HG02623 (cell line): Measurements from ENCODE around the gene KCNE4.

Experiments used
- ATAC-seq: cut with Tn5 transposase; IDR thresholded peaks from one replicate; pipeline ENCODE4 v1.9.1; 2021; ENCODE audit warnings: moderate library complexity; ENCODE audit not compliant: unreplicated experiment

Gene KCNE4

DNA sequence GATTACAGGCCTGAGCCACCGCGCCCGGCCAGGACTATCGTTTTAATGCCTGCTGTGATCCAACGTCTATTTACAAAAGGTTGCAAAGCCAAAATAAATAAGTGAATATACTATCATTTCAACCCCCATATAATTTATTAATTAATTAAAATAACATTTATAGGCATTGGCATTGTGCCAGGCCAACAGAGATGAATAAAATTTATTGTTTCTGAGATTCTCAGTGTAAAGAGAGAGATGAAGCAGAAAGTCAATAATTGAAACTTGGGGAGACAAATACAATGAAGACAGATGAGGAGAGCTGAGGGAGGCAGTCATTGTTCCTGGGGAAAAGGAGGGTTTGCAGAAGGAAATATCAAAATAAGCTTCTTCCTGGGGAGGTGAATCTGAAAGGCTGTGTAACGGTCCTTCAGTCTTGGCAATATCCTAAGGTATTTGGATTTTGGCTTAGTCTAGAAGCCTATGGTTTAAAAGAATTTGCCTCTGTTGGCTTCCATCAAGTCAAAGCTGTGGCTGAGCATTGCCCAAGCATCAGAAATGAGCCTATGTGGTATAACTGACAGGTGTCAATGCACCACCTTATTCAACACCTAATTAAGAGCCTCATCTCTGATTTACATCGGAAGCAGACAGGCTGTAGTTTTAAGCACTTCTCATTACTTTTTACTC, 31.5 kb downstream of the KCNE4 start:
- no peak for ATAC-seq

DNA sequence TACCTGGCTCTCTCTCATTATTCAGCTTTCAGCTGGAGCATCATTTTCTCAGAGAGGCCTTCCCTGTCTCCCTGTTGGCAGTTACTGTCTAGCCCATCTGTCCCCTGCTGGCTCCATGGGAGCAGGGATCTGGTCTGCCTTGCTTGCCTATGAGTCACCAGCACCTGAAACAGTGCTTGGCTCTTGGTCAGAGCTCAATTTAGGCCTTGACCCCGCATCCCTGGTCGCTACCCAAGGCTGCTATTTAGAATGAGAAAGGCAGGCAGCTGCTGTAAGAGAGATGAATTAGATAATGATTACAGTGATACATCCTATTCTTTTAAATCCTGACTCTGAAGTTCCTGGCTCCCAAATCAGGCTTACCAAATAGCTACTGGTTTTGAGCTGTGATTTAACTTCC, 32.9 kb downstream of the KCNE4 start:
- no peak for ATAC-seq

DNA sequence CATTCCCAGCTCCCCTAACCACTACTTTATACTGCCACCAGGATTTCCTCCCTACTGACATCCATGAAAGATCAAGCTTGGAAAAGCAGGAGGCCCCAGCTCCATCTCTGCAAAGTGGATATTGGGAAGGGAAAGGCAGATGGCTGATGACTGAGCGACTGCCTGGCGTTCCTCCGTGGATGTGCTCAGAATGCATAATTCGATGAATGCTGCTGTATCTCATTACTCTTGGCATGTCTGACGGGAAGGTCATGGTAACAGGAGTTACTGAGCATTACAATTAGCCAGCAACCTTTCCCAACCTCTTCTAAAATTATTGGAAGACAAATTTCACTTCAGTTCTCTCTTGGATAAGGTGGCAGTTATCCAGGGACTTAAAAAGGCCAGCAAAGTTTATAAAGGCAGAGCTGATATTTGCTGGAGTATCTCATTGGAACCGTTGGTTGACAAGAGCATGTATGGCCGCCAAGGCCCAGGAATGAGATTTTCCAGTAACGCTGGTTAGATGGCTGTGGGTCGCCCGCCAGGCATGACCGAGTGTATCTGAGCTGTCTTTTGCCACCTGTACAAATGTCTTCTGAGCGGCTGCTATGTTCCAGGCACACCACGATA, 34.5 kb downstream of the KCNE4 start:
- no peak for ATAC-seq

DNA sequence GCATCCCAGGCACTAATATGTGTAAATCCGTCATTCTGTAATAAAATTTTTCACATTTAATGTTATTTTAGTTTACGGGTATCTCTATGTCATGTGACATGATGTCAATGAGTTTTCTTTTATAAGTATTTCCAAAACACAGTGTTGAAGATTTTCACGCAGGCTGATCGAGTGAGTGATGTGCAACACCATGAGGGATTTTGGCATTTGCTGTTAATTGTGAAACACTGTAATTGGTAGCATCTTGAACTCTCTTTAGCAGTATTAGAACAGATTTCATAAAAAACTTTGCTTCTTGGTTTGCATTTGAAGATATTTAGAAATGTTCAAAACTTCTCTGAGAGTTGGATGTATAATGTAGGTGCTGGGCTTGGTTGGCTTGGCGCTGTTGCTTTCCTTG, 35.5 kb downstream of the KCNE4 start:
- no peak for ATAC-seq

DNA sequence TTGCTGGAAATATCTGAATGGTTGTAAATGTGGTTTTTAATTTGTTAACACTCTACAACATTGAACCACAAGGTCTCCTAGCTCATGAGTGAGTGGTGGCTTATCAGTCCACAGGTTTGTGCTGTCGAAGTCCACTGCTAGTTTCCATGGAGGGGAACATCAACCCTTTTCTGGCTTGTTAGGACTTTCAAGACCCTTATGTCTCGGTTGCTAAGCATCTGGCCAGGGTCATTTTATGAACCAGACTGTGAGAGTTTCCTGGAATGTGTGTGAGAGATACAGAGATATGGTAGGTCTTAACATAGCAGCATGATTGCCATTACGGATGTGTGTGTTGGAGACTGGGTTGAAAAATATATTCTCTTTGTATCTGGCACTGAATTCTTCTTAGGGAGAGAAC, 36.9 kb downstream of the KCNE4 start:
- ATAC-seq: no peak

DNA sequence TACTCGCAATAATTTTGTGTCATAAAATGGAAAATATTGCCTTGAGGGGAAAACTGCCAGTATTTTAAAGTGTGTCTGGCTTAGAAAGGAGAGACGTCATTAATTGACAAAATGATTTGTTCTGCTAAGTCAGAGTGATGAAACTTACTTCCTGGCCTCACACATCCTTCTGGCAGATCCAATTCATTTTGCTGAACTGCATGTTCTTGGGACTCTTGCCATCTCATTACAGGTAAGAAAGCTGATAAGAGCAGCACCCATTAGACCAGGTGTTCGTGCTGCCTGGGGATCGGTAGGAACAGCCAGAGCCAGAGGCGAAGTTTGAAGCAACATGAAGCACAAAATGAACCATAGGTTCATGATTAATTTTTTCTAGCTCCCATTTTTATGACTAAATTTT, 38.0 kb downstream of the KCNE4 start:
- ATAC-seq: no peak

DNA sequence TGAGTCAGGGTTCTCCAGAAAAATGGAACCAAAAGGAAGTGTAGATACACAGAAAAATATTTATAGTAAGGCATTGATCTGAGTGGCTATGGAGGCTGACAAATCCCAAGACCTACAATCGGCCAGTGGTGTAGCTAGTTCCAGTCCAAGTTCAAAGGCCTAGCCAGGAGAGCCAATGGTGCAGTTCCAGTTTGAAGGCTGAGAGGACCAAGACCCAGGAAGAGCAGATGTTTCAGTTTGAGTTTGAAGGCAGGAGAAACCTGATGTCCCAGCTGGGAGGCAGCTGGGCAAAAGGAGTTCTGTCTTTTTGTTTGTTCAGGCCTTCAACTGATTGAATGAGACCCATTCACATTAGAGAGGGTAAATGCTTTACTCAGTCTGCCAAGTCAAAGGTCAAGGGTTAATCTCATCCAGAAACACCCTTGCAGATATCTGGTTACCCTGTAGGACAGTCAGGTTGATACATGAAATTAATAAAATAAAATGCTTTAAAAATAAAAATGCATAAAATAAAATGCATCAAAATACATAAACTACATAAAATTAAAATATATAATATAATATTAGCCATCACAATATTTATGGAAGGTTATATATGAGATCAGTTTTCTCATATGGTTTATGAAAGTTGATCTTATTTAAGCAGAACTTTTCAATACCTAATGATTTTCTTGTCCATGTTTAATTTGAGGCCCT, 38.7 kb downstream of the KCNE4 start:
- no peak for ATAC-seq

DNA sequence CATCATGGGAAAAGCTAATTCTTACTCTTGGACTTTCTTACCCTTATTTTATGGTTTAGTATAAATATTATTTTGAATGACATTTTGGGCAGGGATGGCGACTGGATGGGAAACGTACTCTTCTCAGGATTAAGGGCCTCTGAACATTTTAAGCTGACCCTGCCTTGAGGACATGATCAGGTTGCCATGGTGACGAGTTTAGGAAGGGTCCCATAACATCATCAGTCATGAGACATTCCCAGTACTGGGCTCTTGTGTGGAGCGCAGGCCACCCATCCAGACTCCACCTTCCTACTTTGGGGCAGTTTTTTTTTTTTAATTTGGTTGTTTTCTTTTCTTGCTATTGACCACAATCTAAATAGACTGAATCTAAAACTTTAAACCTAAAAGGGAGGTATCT, 40.7 kb downstream of the KCNE4 start:
- ATAC-seq: no peak

DNA sequence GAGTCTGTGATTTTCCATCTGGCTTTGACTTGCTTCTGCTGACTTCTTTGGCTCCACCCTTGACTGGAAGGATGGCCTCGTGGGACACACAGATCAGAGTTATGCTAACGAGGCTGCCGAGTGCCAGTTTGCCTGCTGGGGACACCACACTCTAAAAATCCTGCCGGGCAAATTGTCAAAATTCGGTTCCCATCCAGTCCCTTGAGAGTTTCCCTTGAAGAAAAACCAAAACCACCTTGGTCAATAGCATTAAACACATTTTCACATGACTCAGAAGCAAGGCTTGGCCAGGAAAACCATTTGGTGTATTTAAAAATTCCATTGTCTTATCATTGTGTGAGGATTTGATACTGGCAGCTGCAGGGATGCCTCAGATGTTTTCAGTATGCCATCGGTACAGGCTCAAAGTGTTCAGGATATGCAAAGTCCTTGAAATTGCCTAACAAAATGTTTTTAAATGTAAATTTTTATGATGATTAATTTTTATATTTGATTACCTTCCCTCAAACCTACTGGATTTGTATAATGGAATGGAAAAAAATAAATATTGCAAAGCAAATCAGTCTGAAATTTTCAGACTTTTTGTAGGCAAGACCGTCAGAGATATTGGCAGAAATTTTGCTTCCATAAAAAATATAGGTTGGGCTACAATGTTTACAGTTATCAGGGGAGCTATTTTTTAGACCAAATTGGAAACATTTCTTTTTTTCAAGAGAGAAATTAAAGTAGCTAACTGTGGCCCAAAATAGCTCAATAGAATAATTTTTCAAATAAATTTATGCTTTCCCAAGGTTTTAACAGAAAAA, 41.6 kb downstream of the KCNE4 start:
- ATAC-seq: no peak

DNA sequence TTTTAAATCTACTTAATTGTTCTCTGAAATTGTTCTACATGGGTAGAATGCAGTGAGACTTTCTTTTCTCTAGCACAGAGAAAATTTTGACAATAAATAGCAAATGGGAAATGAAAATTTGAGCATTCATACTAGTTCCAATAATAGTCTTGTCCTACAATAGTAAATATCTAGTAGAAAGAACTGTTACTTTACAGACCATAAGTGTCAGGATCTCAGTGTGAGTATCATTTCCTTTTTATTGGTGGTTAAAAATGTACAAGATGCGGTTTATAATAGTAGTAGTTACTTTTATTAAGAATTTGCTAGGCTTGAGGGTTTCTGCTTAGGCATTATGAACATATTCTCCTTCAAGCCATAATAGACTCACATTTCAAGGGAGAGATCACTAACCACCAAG, 43.2 kb downstream of the KCNE4 start:
- ATAC-seq: no peak

DNA sequence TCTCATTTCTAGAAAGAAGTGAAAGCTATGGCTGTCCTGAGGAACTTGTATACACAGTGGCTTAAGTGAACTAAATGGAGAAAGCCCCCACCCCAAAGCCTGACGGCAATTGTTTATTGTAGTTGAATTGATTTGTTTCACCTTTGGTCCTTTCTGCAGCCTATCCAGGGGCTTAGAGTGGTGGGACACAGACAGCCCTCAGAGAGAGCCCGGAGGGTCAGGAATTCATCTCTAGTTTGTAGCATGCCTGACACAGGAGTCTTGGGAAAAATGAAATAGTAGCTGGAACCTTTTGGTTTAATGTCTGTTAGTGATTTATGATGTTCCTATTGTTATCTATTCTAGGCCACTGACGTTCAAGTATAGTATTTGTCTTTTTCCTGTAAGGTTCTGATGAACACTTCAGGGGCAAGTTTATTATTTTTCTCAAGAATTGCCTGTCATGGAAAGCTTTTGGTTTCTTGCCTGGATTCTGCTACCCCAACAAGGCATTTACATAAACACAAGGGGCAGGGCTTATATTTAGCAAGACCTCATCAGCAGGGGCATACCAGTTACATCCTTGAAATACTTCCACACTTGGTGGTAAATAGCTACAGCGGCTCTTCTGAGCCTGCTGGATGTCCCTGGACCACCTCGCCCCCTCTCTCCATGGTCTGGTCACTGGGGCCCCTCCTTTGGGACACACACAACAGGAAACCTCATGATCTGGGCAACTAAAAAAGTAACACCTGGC, 44.4 kb downstream of the KCNE4 start:
- no peak for ATAC-seq

DNA sequence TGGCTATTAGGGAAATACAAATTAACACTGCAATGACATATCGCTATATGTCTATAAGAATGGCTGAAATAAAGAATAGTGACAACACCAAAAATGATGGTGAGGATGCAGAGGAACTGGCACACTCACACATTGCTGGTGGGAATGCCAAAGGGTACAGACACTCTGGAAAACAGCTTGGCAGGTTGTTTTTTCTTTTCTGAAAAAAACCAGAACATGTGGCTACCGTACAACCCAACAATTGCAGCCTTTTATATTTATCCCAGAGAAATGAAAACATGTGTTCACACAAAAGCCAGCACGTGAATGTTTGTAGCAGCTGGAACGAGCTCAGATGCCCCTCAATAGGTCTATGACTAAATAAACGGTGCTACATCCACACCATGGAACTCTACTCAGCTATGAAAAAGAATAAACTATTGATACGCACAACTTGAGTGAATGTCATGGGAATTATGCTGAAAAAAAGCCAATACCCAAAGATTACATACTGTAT, 45.9 kb downstream of the KCNE4 start:
- ATAC-seq: no peak

DNA sequence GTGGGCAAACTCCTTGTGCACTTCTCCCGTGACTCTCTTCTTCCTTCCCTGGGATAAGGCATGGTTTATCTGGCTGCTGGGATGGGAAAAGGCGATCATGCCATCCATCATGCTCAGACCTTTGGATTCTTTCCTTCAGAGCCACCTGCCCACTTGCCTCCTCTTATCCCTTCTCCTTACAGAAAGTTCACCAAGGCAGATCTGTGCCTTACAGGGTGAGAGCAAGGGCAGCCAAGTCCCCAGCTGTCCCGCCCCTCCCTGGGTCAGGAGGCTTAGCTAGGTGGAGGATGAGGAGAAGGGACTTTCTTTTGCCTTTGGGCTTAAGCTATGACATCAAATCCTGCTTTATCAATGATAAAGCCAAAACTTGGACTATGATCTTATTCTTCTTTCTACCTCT, 47.6 kb downstream of the KCNE4 start:
- ATAC-seq: no peak

DNA sequence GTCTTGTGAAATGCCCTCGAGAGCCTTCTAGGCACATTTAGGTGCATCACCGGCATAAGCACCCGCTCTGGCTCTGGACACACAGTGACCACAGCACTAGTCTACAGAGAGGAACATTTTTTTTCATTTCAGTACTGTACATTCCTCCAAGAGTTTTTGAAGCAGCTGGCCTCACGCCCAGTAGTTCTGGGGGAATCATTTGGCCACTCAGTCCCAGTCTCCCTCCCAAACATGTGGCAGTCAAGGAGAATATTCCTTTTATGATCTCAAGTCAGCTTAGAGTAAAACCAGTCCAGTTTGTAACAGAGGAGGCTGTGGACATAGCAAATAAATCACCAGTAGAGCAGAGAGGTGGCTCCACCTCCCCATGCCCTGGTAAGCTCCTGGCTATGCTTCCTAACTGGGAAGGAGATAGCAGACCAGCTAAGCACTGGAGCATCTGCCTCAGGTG, 48.1 kb downstream of the KCNE4 start:
- ATAC-seq: no peak

DNA sequence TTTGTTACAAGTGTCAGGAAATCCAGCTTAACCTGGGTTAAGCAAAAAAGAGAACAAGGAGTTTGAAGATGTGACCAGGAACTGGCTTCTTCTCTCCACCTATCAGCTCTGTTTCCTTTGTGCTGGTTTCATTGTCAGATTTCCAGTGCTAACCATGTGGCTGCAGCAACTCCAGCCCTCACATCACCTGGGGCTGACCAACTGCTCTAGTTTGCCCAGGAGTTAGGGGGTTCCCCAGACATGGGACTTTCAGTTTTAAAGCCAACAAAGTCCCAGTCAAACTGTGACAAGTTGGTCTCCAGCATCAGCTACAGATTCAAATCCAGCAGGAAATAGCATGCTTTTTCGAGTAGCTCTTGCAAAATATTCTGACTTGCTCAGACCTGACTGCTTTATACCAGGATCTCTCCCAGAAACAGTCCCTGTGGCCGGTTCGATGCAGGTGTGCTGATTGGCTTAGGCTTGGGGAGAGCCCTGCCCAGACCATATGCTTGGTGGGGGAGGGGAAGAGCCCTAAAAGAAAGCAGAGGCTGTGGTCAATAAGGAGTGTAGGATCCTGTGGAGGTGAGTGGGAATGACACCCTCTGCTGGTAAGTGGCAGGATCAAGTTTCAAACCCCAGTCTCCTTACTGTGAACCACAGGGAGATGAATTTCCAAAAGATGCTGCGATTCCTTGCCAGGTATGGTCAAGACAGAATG, 49.5 kb downstream of the KCNE4 start:
- ATAC-seq: peak; percentile 85

DNA sequence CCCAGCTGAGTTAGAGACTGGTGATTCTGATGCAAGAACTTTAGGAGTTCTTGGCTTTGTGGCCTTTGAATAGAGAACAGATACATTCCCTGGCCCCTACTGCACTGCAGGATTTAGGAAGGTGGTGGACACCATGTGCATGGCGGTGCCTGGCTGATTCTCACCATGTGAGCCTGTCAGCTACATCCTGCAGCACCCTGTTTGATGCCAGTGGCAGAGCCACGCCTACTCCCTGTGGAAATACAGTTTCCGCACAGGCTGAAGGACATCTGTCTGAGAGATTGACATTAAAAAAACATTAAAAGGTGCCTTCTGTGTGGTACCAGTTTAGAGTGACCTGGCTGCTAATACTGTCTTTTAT, 50.0 kb downstream of the KCNE4 start:
- ATAC-seq: no peak

DNA sequence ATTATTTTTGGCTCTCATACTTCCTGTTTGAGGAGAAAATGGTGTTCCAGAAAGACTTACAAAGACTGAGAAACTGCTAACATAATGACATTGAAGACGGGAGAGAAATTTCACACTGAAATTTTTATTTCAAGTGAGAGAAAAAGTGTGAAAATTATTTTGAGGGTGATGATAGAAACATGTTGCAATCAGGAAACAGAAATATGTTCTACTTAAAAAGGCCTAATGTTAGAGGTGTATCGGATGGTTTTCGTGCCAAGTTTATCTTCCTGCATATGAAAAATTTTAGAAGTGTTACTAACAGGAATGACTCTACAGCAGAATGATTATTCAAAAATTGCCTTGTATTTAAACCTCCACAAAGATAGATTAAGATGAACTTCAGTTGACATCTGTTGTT, 50.5 kb downstream of the KCNE4 start:
- no peak for ATAC-seq

DNA sequence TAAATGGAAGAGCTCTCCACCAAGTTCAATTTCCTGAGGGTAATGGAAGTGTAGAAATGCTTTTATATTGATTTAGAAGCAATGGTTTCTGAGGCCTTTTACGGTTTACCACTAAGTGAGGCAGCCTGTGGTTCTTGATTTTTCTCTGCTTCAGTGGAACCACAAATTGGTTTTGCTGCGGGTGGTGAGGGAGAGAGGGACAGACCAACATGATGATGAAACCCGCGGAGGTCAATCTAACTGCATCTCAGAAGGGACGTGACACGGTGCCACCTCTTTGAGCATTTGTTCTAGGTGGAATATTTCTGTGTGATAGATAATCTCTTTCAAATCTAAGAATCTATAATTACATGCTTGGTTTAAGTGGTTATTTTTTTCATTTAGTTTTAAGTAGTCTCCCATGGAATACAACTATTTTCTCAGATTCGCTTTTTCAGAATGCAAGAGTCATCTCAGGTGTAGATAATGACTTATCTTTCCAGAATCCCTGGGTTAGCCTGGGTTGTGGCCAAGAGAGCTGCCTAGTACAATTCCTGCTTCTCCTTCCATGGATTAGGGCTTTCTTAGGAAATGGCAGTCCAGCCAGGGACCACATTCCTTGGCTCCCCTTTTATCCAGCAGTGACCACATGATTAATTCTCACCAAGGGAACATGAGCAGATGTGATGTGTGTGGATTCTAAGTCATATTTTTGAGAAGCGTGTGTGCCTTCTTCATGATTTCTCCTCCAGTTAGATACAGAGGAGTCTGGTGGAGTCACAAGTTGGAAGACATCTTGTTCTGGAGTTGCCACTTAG, 52.5 kb downstream of the KCNE4 start:
- ATAC-seq: no peak
